ENCODE measurements around the gene OR11A1. TPM values are rescaled to one million over a fixed set of nuclear protein-coding genes. Genes with fewer than 3 reads are reported as not detected.

Gene OR11A1
- total RNA-seq, 1 donor from 2014 or later: not detected

DNA sequence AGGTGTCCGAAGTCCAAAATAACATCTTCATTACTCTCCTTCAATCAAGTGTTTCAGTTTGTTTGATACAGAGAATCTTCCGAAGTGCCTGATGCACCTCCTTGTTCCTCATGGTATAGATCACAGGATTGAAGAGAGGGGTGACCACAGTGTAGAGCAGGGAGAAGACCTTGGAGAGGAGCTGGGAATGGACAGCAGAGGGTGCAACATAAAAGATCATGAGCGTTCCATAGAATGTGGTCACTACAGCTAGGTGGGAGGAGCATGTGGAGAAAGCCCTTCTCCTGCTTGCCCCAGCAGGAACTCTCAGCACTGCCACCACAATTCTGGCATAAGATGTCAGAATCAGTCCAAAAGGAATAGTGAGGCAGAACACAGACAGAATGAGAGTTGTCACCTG, 30.2 kb downstream of the OR11A1 start:
- H3K4me3 Mint-ChIP-seq (ENCODE audit: unreplicated experiment): no peak overlapping the region
- no peak for FAIRE-seq
- H3K27ac ChIP-seq (ENCODE audit: low read depth, low read length): no peak overlapping the region
- no peaks in the 10 kb centered on the region for H3K4me1 ChIP-seq (ENCODE audit: insufficient read depth, low read length)
- H2AFZ ChIP-seq (ENCODE audit: low read depth, low read length): no peak overlapping the region
- no peak overlapping the region for H3K9ac ChIP-seq (ENCODE audit: low read length)
- no peaks in the 10 kb centered on the region for H3K27me3 Mint-ChIP-seq (ENCODE audit: low read depth, unreplicated experiment)
- TF ChIP-seq, protein P1, sequence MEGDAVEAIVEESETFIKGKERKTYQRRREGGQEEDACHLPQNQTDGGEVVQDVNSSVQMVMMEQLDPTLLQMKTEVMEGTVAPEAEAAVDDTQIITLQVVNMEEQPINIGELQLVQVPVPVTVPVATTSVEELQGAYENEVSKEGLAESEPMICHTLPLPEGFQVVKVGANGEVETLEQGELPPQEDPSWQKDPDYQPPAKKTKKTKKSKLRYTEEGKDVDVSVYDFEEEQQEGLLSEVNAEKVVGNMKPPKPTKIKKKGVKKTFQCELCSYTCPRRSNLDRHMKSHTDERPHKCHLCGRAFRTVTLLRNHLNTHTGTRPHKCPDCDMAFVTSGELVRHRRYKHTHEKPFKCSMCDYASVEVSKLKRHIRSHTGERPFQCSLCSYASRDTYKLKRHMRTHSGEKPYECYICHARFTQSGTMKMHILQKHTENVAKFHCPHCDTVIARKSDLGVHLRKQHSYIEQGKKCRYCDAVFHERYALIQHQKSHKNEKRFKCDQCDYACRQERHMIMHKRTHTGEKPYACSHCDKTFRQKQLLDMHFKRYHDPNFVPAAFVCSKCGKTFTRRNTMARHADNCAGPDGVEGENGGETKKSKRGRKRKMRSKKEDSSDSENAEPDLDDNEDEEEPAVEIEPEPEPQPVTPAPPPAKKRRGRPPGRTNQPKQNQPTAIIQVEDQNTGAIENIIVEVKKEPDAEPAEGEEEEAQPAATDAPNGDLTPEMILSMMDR (IDR thresholded peaks at IDR 0.05; ENCODE audit: insufficient read depth, low read depth, low read length): no peak
- TF ChIP-seq EZH2 (IDR thresholded peaks at IDR 0.05; ENCODE audit: insufficient read depth, low read length): no peak
- H3K4me2 ChIP-seq (ENCODE audit: low read length): no peak overlapping the region
- peaks cover 17% of the 10 kb centered on the region for H3K4me1 Mint-ChIP-seq (ENCODE audit: low read depth, unreplicated experiment)
- H3K9me3 Mint-ChIP-seq (ENCODE audit: unreplicated experiment): peaks cover 2% of the 10 kb centered on the region
- no peaks in the 10 kb centered on the region for H3K27me3 ChIP-seq (ENCODE audit: insufficient read depth, low read length)
- H4K20me1 ChIP-seq (ENCODE audit: insufficient read depth, low read length): no peaks in the 10 kb centered on the region
- no peaks in the 10 kb centered on the region for H3K79me2 ChIP-seq (ENCODE audit: insufficient read depth, low read length)
- H3K36me3 Mint-ChIP-seq (ENCODE audit: low read depth, unreplicated experiment): no peaks in the 10 kb centered on the region
- H3K9me3 ChIP-seq (ENCODE audit: insufficient read depth, low read depth, low read length): peaks cover 4% of the 10 kb centered on the region
- no peak overlapping the region for H3K27ac Mint-ChIP-seq (ENCODE audit: unreplicated experiment)
- no peaks in the 10 kb centered on the region for H3K36me3 ChIP-seq (ENCODE audit: insufficient read depth, low read length)
- no peak overlapping the region for H3K4me3 ChIP-seq (ENCODE audit: insufficient read depth, low read depth, low read length)
- no peak for DNase-seq (ENCODE audit: low read depth)

DNA sequence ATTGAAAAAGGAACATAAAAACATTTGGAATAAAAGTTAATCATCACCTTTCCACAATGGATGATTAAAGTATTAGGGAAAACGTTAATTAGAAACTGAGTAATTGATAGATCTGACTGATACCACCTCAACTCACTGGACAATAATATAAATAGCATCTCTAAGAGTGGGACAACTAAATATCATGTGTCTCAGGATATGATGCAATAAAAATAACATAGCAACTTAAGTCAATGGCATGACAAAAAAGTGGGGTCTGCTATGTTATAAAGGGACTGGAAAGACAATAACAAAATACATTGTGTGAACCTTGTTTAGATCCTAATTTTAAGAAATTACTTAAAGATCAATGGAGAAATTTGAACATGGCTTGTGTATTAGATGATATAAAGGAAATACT, 31.8 kb downstream of the OR11A1 start:
- H3K9ac ChIP-seq (ENCODE audit: low read length): no peak overlapping the region
- no peak for FAIRE-seq
- H3K4me1 ChIP-seq (ENCODE audit: insufficient read depth, low read length): no peaks in the 10 kb centered on the region
- TF ChIP-seq, protein P1 (IDR thresholded peaks at IDR 0.05; ENCODE audit: insufficient read depth, low read depth, low read length): no peak
- TF ChIP-seq EZH2 (IDR thresholded peaks at IDR 0.05; ENCODE audit: insufficient read depth, low read length): no peak
- H3K4me3 ChIP-seq (ENCODE audit: insufficient read depth, low read depth, low read length): no peak overlapping the region
- DNase-seq (ENCODE audit: low read depth): no peak
- no peak overlapping the region for H3K4me2 ChIP-seq (ENCODE audit: low read length)
- no peaks in the 10 kb centered on the region for H3K79me2 ChIP-seq (ENCODE audit: insufficient read depth, low read length)
- H3K27me3 ChIP-seq (ENCODE audit: insufficient read depth, low read length): no peaks in the 10 kb centered on the region
- Mint-ChIP-seq H3K4me1 (ENCODE audit: low read depth, unreplicated experiment) (peaks cover 20% of the 10 kb centered on the region), H3K27me3 (ENCODE audit: low read depth, unreplicated experiment) (no peaks in the 10 kb centered on the region), H3K9me3 (ENCODE audit: unreplicated experiment) (peaks cover 5% of the 10 kb centered on the region), H3K36me3 (ENCODE audit: low read depth, unreplicated experiment) (no peaks in the 10 kb centered on the region), H3K27ac (ENCODE audit: unreplicated experiment) (peak overlapping the region; percentile 91), H3K4me3 (ENCODE audit: unreplicated experiment) (no peak overlapping the region)
- no peaks in the 10 kb centered on the region for H3K36me3 ChIP-seq (ENCODE audit: insufficient read depth, low read length)
- H2AFZ ChIP-seq (ENCODE audit: low read depth, low read length): no peak overlapping the region
- H3K27ac ChIP-seq (ENCODE audit: low read depth, low read length): no peak overlapping the region
- peaks cover 4% of the 10 kb centered on the region for H3K9me3 ChIP-seq (ENCODE audit: insufficient read depth, low read depth, low read length)
- no peaks in the 10 kb centered on the region for H4K20me1 ChIP-seq (ENCODE audit: insufficient read depth, low read length)

DNA sequence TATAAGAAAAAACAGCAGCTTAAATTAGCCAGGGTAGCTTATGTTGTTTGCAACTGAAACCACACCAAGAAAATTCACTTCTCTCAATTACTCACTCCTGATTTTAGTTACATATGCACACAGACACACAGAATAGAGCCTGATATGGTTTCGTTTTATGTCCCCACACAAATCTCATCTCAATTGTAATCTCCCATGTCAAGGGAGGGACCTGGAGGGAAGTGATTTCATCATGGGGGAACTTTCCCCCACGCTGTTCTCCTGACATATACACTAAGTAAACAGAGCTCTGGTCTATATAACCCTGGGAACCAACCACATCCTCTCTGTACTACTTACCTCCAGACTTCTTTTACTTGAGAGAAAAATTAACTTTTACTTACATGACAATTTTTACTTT, 32.3 kb downstream of the OR11A1 start:
- no peaks in the 10 kb centered on the region for H3K27me3 Mint-ChIP-seq (ENCODE audit: low read depth, unreplicated experiment)
- H3K79me2 ChIP-seq (ENCODE audit: insufficient read depth, low read length): no peaks in the 10 kb centered on the region
- no peak overlapping the region for H3K9ac ChIP-seq (ENCODE audit: low read length)
- no peak overlapping the region for H3K4me3 ChIP-seq (ENCODE audit: insufficient read depth, low read depth, low read length)
- H3K4me1 Mint-ChIP-seq (ENCODE audit: low read depth, unreplicated experiment): peaks cover 25% of the 10 kb centered on the region
- no peaks in the 10 kb centered on the region for H3K27me3 ChIP-seq (ENCODE audit: insufficient read depth, low read length)
- FAIRE-seq (no peak), DNase-seq (ENCODE audit: low read depth) (no peak)
- peak overlapping the region; percentile 91 for H3K27ac Mint-ChIP-seq (ENCODE audit: unreplicated experiment)
- no peaks in the 10 kb centered on the region for H3K36me3 Mint-ChIP-seq (ENCODE audit: low read depth, unreplicated experiment)
- peaks cover 4% of the 10 kb centered on the region for H3K9me3 ChIP-seq (ENCODE audit: insufficient read depth, low read depth, low read length)
- peaks cover 5% of the 10 kb centered on the region for H3K9me3 Mint-ChIP-seq (ENCODE audit: unreplicated experiment)
- no peak overlapping the region for H3K4me2 ChIP-seq (ENCODE audit: low read length)
- no peak for TF ChIP-seq EZH2 (IDR thresholded peaks at IDR 0.05; ENCODE audit: insufficient read depth, low read length)
- TF ChIP-seq, protein P1 (IDR thresholded peaks at IDR 0.05; ENCODE audit: insufficient read depth, low read depth, low read length): no peak
- H2AFZ ChIP-seq (ENCODE audit: low read depth, low read length): no peak overlapping the region
- no peak overlapping the region for H3K27ac ChIP-seq (ENCODE audit: low read depth, low read length)
- no peaks in the 10 kb centered on the region for H4K20me1 ChIP-seq (ENCODE audit: insufficient read depth, low read length)
- no peaks in the 10 kb centered on the region for H3K36me3 ChIP-seq (ENCODE audit: insufficient read depth, low read length)
- no peaks in the 10 kb centered on the region for H3K4me1 ChIP-seq (ENCODE audit: insufficient read depth, low read length)
- no peak overlapping the region for H3K4me3 Mint-ChIP-seq (ENCODE audit: unreplicated experiment)

Data from astrocyte (in vitro differentiated cells and primary cell).